Measurements from ENCODE around the gene MROH9.

The MROH9 gene

GRCh38 chr1:170978371-170978910, 43.1 kb downstream of the MROH9 start:
- no peak for DNase-seq

GRCh38 chr1:170985406-170985805, 50.1 kb downstream of the MROH9 start:
- no peak for DNase-seq

GRCh38 chr1:170986901-170987300, 51.6 kb downstream of the MROH9 start:
- no peak for DNase-seq

DNA sequence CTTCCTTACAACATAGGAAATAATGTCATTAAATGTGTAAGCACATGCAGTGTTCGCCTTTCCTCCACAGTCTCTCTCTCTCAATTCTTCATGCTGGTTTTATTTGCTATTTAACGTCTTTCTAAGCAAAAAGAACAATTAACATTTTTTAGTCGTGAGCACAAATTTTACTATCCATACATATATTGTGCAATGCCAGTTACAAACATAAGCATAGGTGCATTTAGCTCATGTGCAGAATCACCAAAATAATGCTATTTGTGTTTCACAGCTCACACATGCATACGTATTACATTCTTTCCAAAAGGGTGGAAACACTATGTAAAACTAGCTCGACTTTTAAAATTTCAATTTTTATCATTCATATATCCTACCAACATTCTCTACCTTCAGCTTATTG, 52.1 kb downstream of the MROH9 start:
- DNase-seq = no peak

DNA sequence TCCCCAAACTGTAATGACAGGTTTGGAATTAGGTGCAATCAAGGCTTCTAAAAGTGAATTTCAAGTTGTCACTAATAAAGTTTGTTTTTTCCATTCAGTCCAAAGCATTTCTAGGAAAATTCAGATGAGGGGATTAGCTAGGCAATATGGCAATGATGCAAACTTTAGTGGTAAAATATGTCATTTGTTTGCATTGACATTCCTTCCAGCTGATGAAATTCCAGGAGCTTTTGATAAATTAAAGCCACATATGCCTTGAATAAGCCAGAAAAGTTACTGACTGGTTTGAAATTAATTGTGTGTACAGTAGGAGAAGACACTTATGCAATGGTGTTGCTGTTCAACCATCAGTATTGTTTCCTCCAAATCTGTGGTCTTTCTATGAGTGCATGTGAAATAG, 57.8 kb downstream of the MROH9 start:
- no peak for DNase-seq

- no peak for DNase-seq
Observed at GRCh38 chr1:170993717-170994116, 58.4 kb downstream of the MROH9 start.

DNA sequence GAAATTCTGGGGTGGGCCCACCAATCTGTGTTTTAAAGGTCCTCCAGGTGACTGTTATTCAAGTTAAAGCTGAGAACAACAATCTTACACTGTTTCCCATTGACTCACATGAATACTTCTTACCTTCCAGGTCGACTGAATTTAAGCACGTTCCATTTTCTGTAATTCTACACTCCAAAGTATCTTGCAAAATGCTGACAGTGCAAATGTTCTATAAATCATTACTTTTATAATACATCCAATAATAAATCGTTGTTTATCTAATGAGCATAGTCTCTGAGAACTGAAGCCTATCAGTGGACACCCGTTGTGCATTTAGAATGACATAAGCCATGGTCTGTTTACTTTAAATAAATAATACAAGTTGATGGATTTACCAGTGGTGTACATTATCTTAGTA, 79.5 kb downstream of the MROH9 start:
- no peak for DNase-seq

DNA sequence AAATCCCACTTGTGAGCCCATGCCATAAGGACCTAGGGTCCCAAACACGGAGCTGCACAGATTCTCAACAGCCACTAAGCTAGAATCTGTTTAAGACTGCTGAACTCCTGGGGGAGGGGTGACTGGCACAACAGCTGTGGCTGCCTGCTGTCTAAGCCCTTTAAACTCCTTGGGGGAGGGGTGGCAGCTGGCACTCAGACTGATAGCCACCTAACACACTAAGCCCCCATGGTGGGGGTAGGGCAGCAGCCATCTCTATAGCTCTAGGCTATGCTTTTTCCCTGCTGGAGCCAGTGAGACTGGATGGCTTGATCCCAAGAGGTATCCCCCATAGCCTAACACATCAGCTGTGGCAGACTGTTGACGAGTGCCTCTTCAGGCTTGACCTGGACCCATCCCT, 82.1 kb downstream of the MROH9 start:
- no peak for DNase-seq

GRCh38 chr1:171019971-171020370, 84.6 kb downstream of the MROH9 start:
- no peak for DNase-seq

GRCh38 chr1:171032822-171033702, 97.7 kb downstream of the MROH9 start:
- no peak for DNase-seq

DNA sequence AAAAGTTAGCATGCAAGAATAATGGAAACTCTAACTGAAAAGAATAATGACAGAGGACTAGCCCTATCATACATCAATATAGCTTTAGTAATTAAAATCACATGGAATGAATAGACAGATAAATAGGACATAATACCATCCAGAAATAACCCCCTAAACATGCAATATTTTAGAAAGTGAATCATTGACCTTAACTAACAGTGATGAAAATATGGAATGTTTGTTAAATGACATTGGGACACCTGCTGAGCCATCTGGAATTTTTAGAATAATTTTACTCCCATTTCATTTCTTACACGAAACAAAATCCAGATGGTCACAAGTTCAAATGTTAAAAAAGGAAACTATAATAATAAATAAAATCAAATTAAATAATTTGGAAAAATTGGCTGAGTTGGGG, 102.3 kb downstream of the MROH9 start:
- DNase-seq = no peak

- DNase-seq = no peak
Observed at GRCh38 chr1:171038284-171038683, 103.0 kb downstream of the MROH9 start.

DNA sequence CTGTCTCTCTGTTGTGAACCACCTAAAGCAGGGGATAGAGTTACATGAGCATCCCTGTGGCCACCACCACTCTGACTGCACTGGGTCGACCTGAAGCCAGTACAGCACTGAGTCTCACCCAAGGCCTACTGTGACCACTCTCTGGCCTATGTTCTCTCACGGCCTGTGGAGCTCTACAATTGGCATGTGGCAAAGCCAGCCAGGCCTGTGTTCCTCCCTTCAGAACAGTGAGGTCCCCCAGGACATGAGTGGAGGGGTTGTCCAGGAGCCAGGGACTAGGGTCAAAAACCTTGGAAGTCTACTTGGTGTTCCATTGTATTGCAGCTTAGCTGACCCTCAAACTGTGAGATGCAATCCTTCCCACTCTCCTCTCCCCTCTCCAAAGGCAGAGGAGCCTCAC, 112.7 kb downstream of the MROH9 start:
- no peak for DNase-seq

GRCh38 chr1:171052977-171053376, 117.6 kb downstream of the MROH9 start:
- no peak for DNase-seq

DNA sequence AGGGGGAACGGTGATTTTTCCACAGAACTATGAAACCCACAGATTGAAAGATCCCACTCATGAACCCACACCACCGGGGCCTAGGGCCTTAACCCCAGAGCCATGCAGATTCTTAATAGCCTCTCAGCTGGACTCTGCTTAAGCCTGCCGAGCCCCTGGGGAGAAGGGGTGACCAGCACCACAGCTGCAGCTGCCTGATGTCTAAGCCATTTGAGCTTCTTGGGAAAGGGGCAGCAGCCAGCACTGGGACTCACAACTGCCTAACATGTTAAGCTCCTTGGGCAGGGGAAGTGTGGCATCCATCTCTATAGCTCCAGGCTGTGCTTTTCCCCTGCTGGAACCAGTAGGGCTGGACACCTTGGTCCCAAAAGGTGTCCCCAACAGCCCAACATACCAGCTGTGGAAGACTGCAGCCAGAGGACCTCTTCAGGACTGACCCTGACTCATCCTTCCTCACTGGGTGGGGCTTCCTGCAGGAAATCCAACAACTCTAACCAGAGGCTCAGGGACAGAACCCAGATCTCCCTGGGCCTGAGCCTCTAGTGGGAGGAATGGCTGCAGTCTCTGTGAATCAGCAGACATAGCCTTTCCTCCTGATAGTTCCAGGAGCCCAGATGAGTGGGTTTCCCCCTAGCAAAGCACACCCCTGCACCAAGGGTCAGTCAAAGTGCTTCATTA, 120.8 kb downstream of the MROH9 start:
- no peak for DNase-seq

DNA sequence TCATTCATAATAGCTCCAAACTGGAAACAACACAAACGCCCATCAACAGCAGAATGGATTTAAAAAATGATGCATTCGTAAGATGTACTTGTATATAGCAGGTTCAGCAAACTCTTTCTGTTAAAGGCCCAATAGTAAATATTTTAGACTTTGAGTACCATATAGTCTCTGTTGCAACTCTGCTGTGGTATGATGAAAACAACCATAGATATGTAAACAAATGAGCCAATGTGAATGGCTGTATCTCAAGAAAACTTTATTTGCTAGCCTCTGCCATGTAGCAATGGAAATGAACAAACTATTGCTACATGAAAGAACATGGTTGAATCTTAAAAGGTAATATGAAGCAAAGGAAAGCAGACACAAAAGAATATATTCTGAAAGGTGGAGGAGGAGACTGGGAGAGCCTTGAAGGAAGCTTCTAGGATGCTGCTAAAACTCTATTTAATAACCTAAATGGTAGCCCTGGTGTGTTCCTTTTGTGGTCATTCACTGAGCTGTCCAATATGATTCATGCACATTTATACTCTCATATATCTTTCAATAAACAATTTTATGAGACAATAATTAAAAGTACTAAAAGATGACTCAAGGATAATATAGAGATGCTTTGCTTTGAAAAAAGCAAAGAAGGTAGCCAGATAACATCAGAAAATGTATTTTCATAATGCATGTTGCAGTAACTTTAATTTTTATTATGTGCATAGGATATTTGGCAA, 126.2 kb downstream of the MROH9 start:
- no peak for DNase-seq

DNA sequence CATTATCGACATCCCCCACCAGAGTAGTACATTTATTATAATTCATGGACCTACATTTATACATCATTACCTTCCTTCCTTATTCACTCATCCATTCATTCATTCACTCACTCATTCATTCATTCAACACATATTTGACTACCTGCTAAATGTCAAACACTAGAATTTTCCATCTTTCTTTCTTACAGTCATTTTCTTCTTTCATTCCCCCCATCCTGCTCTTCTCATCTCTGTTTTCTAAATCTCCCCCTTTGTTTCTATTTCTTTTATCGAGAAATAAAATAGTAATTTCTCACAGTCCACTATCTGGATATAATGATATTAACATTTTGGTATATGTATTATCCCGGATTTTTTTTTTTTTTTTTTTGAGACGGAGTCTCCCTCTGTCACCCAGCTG, 127.6 kb downstream of the MROH9 start:
- no peak for DNase-seq

- no peak for DNase-seq
Observed at GRCh38 chr1:171075041-171075440, 139.7 kb downstream of the MROH9 start.

- no peak for DNase-seq
Observed at GRCh38 chr1:171081314-171081753, 146.0 kb downstream of the MROH9 start.

GRCh38 chr1:171081763-171082201, 146.4 kb downstream of the MROH9 start:
- no peak for DNase-seq

DNA sequence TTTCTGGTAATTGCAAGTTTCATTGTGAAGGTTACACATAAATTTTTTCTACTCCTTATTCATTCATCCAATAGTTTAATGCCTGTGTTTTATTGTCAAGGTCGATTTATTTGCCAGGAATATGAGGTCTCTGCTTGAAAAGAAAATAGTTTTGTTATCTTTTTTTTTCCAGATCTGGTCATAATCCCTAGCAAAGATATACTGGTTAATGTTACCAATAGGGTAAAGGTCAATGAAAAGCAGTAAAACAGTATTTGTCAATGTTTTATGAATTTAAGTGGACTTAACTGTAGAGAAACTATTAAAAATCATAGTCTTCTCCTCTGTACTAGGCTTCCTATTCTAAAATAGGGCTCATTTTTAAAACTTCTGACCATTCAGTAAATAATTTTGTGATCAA, 147.3 kb downstream of the MROH9 start:
- no peak for DNase-seq

DNA sequence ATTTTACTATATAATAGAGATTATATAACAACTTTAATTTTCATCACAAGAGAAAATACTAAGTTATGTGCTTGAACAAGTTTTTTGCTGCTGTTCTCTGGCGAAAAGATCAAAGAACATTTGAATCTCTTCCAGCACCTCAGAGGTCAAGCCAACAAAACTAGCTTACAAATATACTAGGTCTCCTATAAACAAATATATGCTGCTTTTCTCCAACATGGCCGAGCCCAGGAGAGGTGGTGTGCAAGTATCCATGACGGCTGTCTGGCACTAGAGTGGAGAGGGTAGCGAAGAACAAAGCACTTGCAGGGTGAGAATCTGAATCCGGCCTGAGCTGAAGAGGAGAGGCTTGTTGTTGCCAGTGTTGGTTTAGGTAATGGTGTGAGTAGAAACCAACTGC, 147.9 kb downstream of the MROH9 start:
- DNase-seq = no peak

GRCh38 chr1:171084091-171084490, 148.8 kb downstream of the MROH9 start:
- no peak for DNase-seq
